ENCODE measurements around the gene NPAS3.

DNA sequence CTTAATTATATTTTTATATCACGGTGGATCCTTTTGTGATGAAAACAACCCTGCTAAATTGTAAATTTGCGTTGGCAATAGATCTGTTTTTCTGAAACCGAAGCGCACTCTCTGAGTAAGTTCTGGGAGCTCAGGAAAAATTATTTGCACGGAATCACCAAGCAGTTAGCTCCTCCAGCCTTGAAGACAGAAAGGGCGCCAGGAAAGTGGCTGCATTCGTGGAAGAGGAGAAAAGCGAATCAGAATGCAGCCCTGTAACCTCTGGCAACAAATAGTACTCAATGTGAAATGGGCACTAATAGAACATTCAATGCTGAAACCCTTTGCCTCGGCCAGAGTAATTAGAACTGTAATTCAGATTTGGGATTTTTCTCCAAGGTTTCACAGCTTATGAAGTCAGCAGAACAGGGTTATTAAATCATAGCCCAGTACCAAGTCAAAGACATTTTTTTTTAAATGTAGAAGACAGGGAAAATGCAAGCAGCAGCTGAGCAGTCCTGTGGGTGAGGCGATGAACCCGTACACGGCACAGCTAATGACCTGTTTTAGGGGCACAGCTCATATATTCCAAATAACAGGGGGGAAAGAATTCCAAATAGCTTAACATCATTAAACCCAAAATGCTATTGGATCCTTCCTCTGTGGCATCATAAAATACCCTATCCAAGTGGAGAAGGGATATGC lies 760.8 kb downstream of the NPAS3 start:
- TF ChIP-seq, protein P1, sequence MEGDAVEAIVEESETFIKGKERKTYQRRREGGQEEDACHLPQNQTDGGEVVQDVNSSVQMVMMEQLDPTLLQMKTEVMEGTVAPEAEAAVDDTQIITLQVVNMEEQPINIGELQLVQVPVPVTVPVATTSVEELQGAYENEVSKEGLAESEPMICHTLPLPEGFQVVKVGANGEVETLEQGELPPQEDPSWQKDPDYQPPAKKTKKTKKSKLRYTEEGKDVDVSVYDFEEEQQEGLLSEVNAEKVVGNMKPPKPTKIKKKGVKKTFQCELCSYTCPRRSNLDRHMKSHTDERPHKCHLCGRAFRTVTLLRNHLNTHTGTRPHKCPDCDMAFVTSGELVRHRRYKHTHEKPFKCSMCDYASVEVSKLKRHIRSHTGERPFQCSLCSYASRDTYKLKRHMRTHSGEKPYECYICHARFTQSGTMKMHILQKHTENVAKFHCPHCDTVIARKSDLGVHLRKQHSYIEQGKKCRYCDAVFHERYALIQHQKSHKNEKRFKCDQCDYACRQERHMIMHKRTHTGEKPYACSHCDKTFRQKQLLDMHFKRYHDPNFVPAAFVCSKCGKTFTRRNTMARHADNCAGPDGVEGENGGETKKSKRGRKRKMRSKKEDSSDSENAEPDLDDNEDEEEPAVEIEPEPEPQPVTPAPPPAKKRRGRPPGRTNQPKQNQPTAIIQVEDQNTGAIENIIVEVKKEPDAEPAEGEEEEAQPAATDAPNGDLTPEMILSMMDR (conservative IDR thresholded peaks at IDR 0.05; ENCODE audit: low read depth, low read length): no peak
- no peak for TF ChIP-seq EZH2 (IDR thresholded peaks at IDR 0.05; ENCODE audit: borderline replicate concordance, low read depth, low read length, poor library complexity, severe bottlenecking)
